LHCN-M2 (cell line): ENCODE measurements around the gene SLC35D2. TPM values are rescaled to one million over a fixed set of nuclear protein-coding genes. Genes with fewer than 3 reads are reported as not detected.
"Not testable (repeated sequence)": the region's sequence is repeated elsewhere in the genome, so short reads cannot be mapped to it uniquely, and the experiment has no call there.

Experiments
- DNase-seq: peaks from one replicate; pipeline ENCODE4 v3.0.0-alpha.2; 2012; ENCODE audit warnings: low read depth
- total RNA-seq: library from RNA; depleted of rRNA; stranded (reverse); fragments of >200 nt; gene quantifications from 2 replicates; pipeline ENCODE4 v1.2.3, GENCODE V29; 2014

The SLC35D2 gene
- total RNA-seq, 1 experiment from 2014 or later = 16.6 TPM

DNA sequence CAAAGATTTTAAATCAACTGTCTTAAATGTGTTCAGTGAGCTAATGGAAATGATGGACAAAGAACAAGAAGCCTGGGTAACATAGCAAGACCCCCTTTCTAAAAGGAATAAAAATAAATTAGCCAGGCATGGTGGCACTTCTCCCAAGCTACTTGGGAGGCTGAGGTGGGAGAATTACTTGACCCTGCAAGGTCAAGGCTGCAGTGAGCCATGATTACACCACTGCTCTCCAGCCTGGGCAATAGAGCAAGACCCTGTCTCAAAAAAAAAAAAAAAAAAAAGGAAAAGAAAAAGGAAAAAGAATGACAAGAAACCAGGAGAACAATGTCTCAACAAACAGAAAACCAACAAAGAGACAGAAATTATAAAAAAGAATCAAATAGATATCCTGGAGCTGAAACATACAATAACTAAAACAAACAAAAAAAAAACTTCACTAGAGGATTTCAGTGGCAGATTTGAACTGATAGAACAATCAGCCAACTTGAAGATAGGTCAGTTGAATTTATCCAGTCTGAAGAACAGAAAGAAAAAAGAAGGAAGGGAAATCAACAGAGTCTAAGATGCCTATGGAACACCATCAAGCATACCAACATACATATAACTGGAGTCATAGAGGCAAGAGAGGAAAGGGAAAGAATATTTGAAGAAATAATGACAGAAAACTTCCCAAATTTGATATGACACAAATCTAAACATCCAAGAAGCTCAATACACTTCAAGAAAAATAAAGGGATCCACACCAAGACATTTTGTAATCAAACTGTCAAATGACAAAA, 16.8 kb upstream of the SLC35D2 start:
- DNase-seq = no peak

DNA sequence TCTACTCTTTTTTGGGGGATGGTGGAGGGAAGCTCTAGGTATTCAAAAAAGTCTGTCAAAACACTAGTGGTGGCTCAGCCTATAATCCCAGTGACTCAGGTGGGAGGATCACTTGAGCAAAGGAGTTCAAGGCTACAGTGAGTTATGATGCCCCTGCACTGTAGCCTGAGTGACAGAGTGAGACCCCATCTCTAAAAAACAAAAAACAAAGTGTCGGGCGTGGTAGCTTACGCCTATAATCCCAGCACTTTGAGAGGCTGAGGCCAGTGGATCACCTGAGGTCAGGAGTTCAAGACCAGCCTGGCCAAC, 15.8 kb upstream of the SLC35D2 start:
- no peak for DNase-seq

DNA sequence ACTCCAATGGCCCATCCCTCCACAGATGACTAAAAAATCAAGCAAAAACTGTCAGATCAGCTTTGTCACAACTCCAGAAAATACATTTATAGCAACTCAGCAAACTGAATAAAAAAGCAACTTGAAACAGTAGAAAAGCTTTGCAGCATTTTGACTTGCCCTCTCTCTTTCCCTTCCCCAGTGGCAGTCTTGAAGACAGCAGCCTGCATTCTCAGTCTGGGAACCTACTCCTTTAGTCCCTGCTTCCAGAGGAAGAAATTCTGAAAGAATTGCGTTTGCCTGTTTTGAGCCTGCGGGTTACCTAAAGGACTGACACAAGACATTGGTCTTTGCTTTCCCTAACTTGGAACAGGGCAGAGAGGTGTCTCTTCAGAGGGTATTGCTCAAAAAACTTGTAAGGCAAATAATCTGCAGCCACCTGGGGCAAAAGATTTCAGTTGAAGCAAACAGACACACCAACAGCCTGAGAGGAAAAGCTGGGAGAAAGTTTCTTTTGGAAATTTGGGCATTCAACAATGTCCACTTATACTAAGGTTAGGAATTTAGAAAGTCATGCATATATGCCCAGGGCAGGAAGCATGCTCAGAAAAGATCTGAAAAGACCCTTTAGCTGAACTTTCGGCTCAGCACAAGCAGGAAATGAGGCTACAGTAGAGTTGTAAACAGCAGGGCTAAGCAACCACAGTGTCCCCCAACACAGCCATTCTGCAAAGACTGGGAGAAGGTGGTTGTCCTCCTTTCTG, 15.2 kb upstream of the SLC35D2 start:
- DNase-seq = no peak

DNA sequence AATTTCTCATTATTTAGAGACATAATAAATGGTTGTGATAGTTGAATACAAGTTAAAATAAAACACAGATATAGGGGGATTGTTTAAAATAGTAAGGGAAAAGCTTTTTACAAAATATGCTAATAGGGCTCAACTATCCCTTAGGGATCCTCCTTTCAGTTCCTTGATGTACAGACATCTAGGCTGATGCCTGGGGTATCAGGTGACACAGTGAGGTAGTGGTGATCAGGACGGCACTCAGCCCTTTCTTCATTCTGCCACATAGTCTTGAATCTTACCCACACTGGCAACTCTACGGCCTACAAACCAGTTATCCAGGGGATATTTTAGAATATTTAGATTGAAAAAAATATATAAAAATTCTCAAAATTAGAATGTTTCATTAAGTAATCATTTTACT, 12.5 kb upstream of the SLC35D2 start:
- DNase-seq = no peak

DNA sequence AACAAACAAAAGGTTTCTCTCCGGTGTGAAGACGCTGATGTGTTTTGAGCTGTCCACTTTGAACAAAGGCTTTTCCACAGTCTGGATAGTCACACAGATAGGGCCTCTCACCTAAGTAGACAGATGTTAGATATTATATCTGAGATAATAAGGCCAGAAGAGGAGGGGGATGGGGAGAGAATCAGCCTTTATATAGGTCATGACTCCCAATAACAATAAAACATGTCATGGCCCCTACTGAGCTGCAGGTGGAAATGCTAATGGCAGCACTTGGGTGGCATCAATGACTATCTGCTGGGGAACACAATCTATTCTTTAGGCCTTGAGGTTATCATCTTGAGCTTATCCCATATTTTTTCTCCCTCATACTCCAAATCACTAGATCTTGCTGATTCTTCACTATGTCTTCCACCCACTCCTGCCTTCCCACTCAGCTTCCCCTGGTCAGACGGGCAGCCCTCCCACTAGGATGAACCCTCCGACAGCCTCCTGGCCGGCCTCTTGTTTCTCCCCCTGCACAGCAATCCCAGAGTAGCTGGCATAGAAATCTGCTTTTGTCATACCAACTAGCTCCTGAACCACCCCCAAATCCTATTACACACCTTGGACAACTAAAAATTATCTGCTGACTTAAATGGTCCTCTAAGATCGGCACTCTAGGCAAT, 11.5 kb upstream of the SLC35D2 start:
- no peak for DNase-seq

DNA sequence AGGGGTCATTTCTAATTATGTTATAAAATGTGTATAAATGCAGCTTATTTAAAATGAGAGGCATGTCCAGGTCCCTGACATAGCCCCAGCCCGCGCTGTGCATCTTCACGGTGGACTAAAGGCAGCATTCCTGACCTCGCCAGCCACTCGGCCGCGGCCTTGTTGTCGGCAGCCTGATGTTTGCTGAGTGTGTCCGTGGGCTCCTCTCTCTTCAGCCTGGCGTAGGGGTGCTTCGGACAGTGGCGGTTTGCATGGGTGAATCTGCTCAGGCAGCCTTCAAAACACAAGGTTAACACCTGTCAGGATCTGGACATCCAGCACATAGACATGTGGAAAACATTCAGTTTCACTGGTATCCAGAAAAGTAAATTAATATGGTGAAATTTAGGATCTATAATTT, 8.8 kb upstream of the SLC35D2 start:
- DNase-seq = no peak

DNA sequence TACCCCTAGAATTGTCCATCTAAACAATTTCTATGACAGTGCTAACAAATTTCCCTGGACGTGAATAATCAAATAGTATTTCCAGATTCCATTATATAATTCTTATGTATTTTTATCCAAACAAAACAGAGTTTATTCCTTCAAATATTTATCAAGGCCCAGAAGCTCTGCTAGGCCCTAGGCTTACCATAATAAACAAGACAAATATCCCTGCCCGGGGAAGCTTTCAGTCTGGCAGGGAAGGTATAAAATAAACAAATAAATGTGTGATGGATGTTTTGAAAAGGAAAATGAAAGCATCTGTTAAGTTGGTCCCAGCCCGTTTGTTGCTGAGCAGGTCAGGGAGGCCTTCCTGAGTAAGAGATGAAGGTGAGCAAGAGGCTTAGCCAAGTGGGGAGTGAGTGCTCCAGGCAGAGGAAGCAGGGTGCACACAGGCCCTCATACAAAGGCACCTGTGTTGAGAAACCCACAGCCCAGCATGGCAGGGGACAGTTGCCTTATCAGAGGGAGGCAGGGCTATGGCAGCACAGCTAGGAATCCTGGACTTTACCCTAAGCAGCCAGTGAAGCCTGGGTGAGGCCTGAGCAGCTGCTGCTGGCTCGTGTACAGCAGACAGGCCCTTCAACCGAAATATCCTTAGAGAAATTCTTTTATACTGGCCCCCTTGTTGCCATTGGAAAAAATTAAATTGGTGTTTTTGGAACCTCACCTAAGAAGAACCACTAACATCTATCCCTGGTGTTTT, 7.7 kb upstream of the SLC35D2 start:
- DNase-seq = no peak

DNA sequence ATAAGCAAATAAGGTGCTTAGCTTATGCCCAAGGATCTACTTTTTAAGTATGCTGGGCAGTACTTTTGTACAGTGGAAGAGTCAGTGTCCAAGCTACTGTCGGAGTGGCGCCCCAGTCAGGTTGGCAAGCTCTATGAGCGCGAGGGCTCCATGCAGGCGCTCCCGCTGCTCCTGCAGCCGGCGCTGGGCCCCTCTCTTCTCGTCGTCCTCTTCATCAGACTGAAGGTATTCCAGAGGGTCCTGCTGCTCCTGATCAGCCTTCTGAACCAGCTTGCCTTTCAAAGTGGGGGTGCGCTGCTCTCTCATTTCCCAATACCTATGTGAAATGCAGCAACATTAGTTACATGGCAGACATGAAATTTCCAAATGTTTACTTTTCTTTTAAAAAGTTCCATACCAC, 4.6 kb upstream of the SLC35D2 start:
- no peak for DNase-seq

DNA sequence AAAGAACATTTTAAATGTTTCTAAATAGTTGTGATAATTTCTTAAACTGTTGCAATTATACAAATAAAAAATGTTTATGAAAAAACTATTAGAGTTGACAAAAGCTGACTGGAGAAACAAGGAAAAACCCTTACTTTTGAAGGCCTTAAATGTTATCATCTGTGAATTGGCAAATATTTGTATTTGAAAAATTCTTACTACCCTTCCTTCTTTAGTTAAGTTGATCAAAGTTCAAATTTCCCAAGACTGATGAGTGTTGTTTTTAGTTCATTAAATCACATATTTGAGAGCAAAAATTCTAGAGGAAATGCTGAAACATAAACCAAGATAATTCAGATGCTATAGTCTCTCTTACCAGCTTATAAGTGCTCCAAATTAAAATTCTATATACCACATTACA, 2.6 kb upstream of the SLC35D2 start:
- no peak for DNase-seq

DNA sequence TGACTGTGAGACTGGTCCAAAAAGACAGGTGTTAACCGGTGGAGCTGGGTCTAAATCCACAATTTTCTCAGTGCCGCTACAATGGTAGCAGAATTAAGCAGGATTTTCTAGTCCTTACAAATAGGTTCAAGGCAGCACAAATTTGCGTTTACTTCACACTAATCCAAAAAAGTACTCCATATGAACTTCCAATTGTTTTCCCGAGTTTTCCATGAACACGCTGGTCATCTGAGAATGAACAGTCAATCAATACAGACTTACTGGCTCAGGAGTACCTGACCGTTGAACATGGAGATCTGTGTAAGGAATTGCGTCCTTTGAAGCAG, 709 bp downstream of the SLC35D2 start:
- no peak for DNase-seq

DNA sequence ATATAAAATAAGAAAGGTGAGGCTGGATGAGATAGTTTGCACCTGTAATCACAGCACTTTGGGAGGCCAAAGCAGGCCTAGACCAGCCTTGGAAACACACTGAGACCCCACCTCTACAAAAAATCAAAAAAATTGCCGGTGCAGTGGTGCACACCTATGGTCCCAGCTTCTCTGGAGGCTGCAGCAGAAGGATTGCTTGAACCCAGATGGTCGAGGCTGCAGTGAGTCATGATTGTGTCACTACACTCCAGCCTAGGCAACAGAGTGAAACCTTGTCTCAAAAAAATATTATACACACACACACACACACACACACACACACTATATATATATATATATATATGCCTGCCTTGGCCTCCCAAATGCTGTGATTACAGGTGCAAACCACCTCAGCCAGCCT, 1.3 kb downstream of the SLC35D2 start:
- peak; percentile 9 for DNase-seq

DNA sequence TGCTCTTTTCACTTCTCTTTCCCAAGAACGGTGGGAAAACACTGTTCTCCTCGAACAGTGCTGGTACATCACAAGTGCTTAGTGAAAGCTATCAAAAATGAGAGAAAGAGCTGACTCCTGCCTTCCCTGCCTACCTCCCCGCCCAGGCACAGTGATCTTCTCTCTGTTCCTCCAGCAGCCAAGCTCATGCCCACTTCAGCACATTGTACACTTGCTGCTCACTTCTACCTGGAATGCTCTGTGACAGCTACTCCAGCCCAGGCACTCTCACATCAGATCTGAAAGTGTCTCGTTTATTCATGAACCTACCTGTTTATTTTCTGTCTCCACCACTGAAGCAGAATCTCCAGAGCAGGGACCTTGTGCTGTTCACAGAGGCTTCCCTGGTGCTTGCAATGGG, 1.8 kb downstream of the SLC35D2 start:
- no peak for DNase-seq

DNA sequence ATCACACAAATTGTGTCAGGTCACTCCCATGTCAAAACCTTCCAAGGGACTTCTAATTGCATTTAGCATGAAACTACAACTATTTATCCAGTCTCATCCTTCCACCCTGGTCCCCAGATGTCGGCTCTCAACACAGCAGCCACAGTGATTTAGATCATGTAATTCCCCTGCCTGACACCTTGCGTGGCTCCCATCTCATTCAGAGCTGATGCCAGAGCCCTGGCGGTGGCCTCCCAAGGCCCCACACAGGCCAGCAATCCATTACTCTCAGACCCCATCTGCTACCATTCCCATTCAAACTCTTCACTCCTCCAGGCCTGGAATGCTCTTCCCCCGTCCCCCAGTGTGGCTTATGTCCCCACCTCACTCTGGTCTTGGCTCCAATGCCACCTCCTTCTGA, 2.4 kb downstream of the SLC35D2 start:
- no peak for DNase-seq

DNA sequence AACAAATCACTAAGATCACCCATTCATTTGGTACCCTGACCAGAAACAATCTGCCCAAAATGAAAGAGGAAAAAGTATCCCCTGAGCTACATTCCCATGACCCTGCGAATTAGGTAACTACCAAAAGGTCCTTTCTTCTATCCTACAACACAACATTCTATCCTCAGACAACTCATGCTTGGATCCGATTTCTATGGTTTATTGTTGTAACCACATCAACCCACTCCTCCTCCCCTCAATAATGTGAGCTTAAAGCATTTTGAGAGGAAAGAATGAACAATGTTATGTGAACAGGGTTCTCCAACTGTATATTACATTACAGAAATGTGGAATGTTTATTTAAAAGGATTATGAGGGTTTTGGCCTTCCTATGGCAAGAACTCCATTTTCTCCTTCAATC, 4.0 kb downstream of the SLC35D2 start:
- DNase-seq = no peak

DNA sequence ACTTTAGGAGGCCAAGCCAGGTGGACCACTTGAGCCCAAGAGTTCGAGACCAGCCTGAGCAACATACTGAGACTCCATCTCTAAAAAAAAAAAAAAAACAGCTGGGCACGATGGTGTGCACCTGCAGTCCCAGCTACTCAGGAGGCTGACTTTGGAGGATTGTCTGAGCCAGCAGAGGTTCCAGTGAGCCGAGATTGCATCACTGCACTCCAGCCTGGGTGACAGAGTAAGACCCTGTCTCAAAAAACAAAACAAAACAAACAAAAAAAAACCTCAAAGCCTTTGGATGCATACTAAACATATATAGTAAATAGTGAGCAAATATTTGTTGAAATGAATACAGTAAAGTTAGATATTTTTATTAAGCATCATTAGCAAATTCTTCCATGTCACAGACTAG, 5.3 kb downstream of the SLC35D2 start:
- no peak for DNase-seq

DNA sequence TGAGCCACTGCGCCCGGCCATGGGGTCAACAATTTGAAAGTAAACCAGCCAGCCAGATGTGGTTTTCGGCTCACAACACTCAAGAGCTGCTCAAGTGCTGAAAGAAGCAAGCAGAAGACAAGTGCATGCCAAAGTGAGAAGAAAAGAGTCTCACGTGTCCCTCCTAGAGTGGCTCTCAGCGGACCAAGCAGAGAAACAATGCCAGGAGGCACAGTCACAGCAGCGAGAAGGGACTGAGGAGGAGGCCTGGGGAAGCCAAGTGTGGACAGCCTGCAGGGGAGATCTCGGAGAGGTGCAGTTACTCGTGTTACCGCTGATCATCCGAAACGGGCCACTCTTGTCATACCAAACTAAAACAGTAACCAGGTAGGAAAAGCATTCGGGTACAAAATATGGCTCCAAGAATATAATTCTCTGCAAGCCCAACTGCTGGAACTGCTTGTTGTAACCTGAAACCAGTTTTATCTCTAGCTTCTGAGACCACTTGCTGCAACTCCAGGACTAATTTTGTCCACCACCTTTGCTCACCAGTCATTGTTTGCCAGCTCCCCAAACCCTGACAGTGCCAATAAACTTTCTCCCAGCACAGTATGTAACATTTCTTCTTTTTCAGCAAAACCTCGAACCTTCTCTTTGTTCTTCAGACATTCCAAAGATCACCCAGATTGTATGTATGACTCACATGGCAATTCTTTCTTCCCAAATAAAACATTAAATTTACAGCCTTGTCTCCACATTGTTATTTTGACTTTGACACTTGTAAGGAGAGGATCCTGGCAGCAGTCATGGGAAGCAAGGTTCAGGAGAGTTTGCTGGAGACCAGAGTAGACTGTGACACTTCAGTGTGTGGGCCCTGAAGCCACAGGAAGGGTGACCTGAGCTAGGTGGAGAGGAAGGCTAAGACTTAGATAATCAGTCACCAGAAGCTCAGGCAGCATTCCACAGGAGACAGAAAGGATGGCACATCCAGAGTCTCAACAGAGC, 6.3 kb downstream of the SLC35D2 start:
- DNase-seq = peak; percentile 27

DNA sequence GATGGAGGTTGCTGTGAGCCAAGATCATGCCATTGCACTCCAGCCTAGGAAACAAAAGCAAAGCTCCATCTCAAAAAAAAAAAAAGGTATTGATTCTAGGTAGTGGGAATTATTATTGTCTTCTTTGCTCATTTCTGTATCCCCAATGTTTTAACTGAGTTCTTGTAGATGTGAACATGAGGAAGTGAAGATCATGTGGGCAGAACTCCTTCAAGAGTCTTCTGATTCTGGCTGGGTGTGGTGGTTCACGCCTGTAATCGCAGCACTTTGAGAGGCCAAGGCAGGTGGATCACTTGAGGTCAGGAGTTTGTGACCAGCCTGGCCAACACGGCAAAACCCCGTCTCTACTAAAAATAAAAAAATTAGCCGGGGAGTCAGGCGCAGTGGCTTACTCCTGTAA, 8.0 kb downstream of the SLC35D2 start:
- DNase-seq = not testable (repeated sequence)

DNA sequence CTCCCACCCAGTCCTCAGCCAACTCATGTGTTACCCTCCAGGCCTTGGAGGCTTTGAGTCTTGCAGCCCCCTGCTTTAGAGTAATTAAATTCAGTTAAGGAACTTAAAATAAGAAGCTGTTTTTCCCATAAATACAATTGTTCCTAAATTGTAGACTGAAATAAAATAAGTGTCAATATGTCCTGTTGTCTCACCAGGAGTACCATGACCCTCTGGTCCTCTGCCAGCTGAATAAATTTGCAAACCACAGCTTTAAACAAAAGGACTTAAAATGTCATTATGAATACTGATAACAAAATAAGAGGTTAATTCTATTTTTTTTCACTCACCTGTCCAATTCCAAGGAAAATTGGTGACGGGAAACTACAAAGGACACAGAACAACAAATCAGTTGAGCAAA, 15.6 kb downstream of the SLC35D2 start:
- DNase-seq = no peak

DNA sequence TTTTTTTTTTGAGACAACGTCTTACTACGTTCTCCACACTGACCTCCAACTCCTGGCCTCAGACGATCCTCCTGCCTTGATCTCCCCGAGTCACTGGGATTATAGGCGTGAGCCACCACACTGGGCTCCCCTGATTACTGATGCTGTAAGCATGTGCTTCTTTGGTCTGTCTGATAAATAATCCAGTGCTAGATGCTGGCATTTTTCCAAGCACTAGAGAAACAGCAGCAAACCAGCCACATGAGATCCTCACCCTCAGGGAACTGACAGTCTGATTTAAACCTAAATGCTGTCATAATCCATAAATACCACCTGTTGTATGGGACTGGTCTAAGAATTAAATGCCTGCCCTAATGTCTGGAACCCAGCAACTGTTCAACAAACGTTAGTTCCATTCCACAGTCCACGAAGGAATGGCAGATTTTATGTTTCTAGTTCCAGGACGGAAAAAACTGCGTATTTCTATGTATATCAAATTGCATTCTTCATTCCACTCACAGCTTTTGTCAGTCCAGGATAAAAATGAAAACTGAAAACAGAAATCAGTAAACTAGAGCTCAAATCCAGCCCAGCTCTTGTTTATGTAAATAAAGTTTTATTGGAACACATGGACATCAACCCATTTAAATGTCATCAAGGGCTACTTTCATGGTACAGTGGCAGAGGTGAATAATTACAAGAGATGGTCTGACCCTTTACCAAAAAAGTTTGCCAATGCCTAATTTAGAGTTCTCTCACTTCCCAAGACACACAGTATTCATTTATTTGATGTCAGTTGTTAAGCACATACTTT, 20.1 kb downstream of the SLC35D2 start:
- DNase-seq = no peak

DNA sequence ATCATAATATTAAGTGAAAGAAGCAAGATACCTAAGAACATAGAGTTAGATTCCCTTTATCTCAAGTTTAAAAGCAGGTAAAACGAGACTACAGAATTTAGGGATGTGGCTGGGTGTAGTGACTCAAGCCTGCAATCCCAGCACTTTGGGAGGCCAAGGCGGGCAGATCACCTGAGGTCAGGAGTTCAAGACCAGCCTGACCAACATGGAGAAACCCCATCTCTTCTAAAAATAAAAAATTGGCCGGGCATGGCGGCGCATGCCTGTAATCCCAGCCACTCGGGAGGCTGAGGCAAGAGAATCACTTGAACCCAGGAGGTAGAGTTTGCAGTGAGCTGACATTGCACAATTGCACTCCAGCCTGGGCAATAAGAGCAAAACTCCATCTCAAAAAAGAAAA, 21.4 kb downstream of the SLC35D2 start:
- DNase-seq = not testable (repeated sequence)
